ENCODE measurements around the gene P2RY8.
"Not testable (repeated sequence)": the region's sequence is repeated elsewhere in the genome, so short reads cannot be mapped to it uniquely, and the experiment has no call there.

P2RY8 gene

GRCh38 chrX:1578511-1579173 lies 41.7 kb upstream of the P2RY8 start:
- Histone ChIP-seq H3K4me3 (ENCODE audit: low read depth, low read length) (no peak overlapping the region), H3K27me3 (ENCODE audit: control insufficient read depth, insufficient read depth, low read length) (no peaks in the 10 kb centered on the region), H2AFZ (no peak overlapping the region), H3K36me3 (ENCODE audit: control insufficient read depth, insufficient read depth, low read length) (no peaks in the 10 kb centered on the region), H3K79me2 (no peaks in the 10 kb centered on the region), H3K9ac (no peak overlapping the region), H3K4me2 (ENCODE audit: low read length) (no peak overlapping the region), H3K27ac (no peak overlapping the region), H3K4me1 (no peaks in the 10 kb centered on the region), H3K9me3 (ENCODE audit: control insufficient read depth, low read length) (no peaks in the 10 kb centered on the region)
- TF ChIP-seq, protein P1, sequence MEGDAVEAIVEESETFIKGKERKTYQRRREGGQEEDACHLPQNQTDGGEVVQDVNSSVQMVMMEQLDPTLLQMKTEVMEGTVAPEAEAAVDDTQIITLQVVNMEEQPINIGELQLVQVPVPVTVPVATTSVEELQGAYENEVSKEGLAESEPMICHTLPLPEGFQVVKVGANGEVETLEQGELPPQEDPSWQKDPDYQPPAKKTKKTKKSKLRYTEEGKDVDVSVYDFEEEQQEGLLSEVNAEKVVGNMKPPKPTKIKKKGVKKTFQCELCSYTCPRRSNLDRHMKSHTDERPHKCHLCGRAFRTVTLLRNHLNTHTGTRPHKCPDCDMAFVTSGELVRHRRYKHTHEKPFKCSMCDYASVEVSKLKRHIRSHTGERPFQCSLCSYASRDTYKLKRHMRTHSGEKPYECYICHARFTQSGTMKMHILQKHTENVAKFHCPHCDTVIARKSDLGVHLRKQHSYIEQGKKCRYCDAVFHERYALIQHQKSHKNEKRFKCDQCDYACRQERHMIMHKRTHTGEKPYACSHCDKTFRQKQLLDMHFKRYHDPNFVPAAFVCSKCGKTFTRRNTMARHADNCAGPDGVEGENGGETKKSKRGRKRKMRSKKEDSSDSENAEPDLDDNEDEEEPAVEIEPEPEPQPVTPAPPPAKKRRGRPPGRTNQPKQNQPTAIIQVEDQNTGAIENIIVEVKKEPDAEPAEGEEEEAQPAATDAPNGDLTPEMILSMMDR (IDR thresholded peaks at IDR 0.05), result no peak

DNA sequence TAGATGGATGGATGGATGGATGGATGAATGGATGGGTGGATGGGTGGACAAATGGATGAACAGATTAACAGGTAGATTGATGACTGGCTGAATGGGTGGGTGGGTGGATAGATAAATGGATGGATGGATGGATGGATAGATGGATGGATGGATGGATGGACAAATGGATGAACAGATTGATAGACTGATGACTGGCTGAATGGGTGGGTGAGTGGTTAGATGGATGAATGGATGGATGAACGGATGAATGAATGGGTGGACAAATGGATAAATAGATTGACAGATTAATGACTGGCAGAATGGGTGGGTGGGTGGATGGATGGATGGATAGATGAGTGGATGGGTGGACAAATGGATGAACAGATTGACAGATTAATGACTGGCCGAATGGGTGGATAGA lies 40.9 kb upstream of the P2RY8 start:
- Histone ChIP-seq H3K79me2 (no peaks in the 10 kb centered on the region), H3K4me3 (ENCODE audit: low read depth, low read length) (no peak overlapping the region), H3K9ac (no peak overlapping the region), H3K9me3 (ENCODE audit: control insufficient read depth, low read length) (no peaks in the 10 kb centered on the region), H2AFZ (no peak overlapping the region), H3K36me3 (ENCODE audit: control insufficient read depth, insufficient read depth, low read length) (no peaks in the 10 kb centered on the region), H3K4me1 (no peaks in the 10 kb centered on the region), H3K4me2 (ENCODE audit: low read length) (no peak overlapping the region), H3K27ac (no peak overlapping the region), H3K27me3 (ENCODE audit: control insufficient read depth, insufficient read depth, low read length) (no peaks in the 10 kb centered on the region)
- TF ChIP-seq, protein P1 (IDR thresholded peaks at IDR 0.05), result no peak

DNA sequence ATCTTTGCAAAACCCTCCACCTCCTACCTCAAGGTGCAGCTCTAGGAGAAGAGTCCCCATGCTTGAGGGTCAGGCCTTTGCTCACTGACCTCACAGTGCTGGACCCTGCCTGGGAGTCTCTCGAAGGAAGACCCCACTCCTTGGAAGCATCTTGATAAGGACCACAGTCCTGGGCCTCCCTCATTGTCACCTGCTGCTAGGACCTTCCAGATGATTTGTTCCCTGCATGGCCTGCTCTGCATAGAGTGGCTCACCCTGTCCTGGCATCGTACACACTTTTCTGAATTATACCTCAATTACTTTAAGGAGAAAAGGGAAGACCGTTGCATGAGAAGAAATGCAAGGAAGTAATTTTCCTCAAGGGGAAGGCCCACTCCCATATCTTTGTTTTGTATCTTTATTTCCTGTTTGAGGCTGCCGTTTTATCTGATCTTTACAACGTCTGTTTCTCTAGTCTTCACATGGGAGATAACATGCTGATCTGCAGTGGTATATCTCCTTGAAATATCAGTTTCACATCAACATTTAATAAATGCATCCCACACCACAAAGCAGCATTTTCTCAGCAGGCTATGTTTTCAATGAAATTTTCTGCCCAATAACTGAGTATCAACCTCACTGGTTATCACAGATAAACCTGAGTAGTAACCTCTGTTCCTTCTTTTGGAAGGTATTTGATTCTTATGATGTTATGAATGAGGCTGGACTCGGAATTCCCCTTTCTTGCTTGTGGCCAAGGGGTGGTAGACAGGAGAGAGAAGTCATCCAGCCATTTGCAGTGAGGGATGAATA lies 39.4 kb upstream of the P2RY8 start:
- no peaks in the 10 kb centered on the region for H3K27me3 ChIP-seq (ENCODE audit: control insufficient read depth, insufficient read depth, low read length)

DNA sequence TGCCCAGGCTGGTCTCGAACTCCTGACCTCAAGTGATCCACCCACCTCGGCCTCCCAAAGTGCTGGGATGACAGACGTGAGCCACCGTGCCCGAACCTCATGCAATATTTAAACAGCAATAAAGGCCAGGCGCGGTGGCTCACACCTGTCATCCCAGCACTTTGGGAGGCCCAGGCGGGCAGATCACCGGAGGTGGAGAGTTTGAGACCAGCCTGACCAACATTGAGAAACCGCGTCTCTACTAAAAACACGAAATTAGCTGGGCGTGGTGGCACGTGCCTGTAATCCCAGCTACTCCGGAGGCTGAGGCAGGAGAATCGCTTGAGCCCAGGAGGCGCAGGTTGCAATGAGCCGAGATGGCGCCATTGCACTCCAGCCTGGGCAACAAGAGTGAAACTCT lies 37.2 kb upstream of the P2RY8 start:
- not testable (repeated sequence) for H3K27me3 ChIP-seq (ENCODE audit: control insufficient read depth, insufficient read depth, low read length); H3K4me3 ChIP-seq (ENCODE audit: low read depth, low read length); H3K36me3 ChIP-seq (ENCODE audit: control insufficient read depth, insufficient read depth, low read length); H2AFZ ChIP-seq; H3K9ac ChIP-seq; H3K27ac ChIP-seq; H3K79me2 ChIP-seq; H3K4me2 ChIP-seq (ENCODE audit: low read length); H3K4me1 ChIP-seq; H3K9me3 ChIP-seq (ENCODE audit: control insufficient read depth, low read length)

More for the DNA sequence above, 39.4 kb upstream of the P2RY8 start:
- H2AFZ ChIP-seq, result no peak overlapping the region
- no peak overlapping the region for H3K9ac ChIP-seq
- H3K36me3 ChIP-seq (ENCODE audit: control insufficient read depth, insufficient read depth, low read length), result no peaks in the 10 kb centered on the region
- H3K4me3 ChIP-seq (ENCODE audit: low read depth, low read length), result no peak overlapping the region
- H3K79me2 ChIP-seq, result no peaks in the 10 kb centered on the region
- no peaks in the 10 kb centered on the region for H3K4me1 ChIP-seq
- no peaks in the 10 kb centered on the region for H3K9me3 ChIP-seq (ENCODE audit: control insufficient read depth, low read length)
- H3K4me2 ChIP-seq (ENCODE audit: low read length), result no peak overlapping the region
- TF ChIP-seq, protein P1 (IDR thresholded peaks at IDR 0.05), result no peak
- H3K27ac ChIP-seq, result no peak overlapping the region

GRCh38 chrX:1564750-1565683 lies 28.0 kb upstream of the P2RY8 start:
- Histone ChIP-seq H3K4me3 (ENCODE audit: low read depth, low read length) (no peak overlapping the region), H3K27me3 (ENCODE audit: control insufficient read depth, insufficient read depth, low read length) (no peaks in the 10 kb centered on the region), H2AFZ (no peak overlapping the region), H3K4me2 (ENCODE audit: low read length) (no peak overlapping the region), H3K9me3 (ENCODE audit: control insufficient read depth, low read length) (no peaks in the 10 kb centered on the region), H3K4me1 (no peaks in the 10 kb centered on the region), H3K79me2 (no peaks in the 10 kb centered on the region), H3K9ac (no peak overlapping the region), H3K36me3 (ENCODE audit: control insufficient read depth, insufficient read depth, low read length) (no peaks in the 10 kb centered on the region), H3K27ac (no peak overlapping the region)
- TF ChIP-seq, protein P1 (IDR thresholded peaks at IDR 0.05), result no peak

DNA sequence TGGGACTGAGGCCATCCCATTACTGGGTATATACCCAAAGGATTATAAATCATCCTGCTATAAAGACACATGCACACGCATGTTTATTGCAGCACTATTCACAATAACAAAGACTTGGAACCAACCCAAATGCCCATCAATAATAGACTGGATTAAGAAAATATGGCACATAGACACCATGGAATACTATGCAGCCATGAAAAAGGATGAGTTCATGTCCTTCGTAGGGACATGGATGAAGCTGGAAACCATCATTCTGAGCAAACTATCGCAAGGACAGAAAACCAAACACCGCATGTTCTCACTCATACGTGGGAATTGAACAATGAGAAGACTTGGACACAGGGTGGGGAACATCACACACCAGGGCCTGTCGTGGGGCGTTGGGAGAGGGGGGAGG lies 27.1 kb upstream of the P2RY8 start:
- H2AFZ ChIP-seq; H3K4me2 ChIP-seq (ENCODE audit: low read length); H3K27me3 ChIP-seq (ENCODE audit: control insufficient read depth, insufficient read depth, low read length); H3K27ac ChIP-seq; H3K9ac ChIP-seq; H3K4me1 ChIP-seq; H3K36me3 ChIP-seq (ENCODE audit: control insufficient read depth, insufficient read depth, low read length); H3K79me2 ChIP-seq; H3K9me3 ChIP-seq (ENCODE audit: control insufficient read depth, low read length); H3K4me3 ChIP-seq (ENCODE audit: low read depth, low read length): not testable (repeated sequence)

All from parathyroid adenoma (tissue), 2 donors.